Prostate gland (tissue), 2 donors: ENCODE data around the gene STRAP. TPM values are rescaled to one million over a fixed set of nuclear protein-coding genes. Genes with fewer than 3 reads are reported as not detected.
"Not testable (repeated sequence)": the region's sequence is repeated elsewhere in the genome, so short reads cannot be mapped to it uniquely, and the experiment has no call there.

Experiments used
- DNase-seq: peaks from one replicate; pipeline ENCODE4 v3.0.0-alpha.2; 2019; ENCODE audit warnings: low spot score
- H3K27ac ChIP-seq, 2 donors: fragments of 200-600 bp; sonication (generic); 2 replicates each; pipeline ENCODE4 v1.5.1; 2017 to 2019
- H3K27me3 ChIP-seq: fragments of 200-600 bp; sonication (generic); replicated peaks from 2 replicates; pipeline ENCODE4 v1.5.1; 2019; ENCODE audit not compliant: insufficient read depth
- H3K36me3 ChIP-seq, 2 donors: fragments of 200-600 bp; sonication (generic); 1 replicate in 1 of 2; 2 replicates in 1 of 2; pipeline versions ENCODE4 v1.5.1 to v1.8.1; 2017 to 2019
- H3K4me1 ChIP-seq: fragments of 200-600 bp; sonication (generic); replicated peaks from 2 replicates; pipeline ENCODE4 v1.5.1; 2019
- H3K4me3 ChIP-seq, 2 donors: fragments of 200-600 bp; sonication (generic); 2 replicates each; pipeline ENCODE4 v1.5.1; 2017 to 2019
- H3K9me3 ChIP-seq: fragments of 200-600 bp; sonication (generic); 2 replicates; pipeline ENCODE4 v1.5.1; 2017
- CTCF ChIP-seq, 4 experiments: fragments of 200-600 bp in 2 of 4; fragments of 450-650 bp in 2 of 4; sonication (generic) in 2 of 4; IDR thresholded peaks; 1 replicate in 3 of 4; 2 replicates in 1 of 4; pipeline ENCODE4 v1.5.1; 2016 to 2019; ENCODE audit warnings: antibody characterized with exemption in 4 of 4, mild to moderate bottlenecking in 2 of 4, moderate library complexity in 2 of 4
- POLR2A ChIP-seq: fragments of 450-650 bp; IDR thresholded peaks from one replicate; pipeline ENCODE4 v1.6.1; 2016; ENCODE audit warnings: antibody characterized with exemption, mild to moderate bottlenecking
- POLR2AphosphoS5 ChIP-seq: sonication (generic); formaldehyde crosslinking; IDR thresholded peaks from one replicate; pipeline ENCODE4 v1.6.1; 2017; ENCODE audit warnings: antibody characterized with exemption
- WGBS: methylation state at CpG from one replicate; pipeline ENCODE4 v1.1.5; 2018; 5-methylcytosine and 5-hydroxymethylcytosine counted together
- intact Hi-C: fragments of 100-400 bp; cut with DNase I; formaldehyde crosslinking; loops from one replicate; pipeline ENCODE4 v1.14.2; 2022
- total RNA-seq, 2 donors: library from RNA; depleted of rRNA; stranded (reverse); fragments of >200 nt; gene quantifications; one replicate each; pipeline ENCODE4 v1.1.0, GENCODE V29; 2016

Gene STRAP
- total RNA-seq, 2 donors from 2014 or later, result 58.4 to 74.2 TPM

GRCh38 chr12:15899282-15899870, 17.2 kb downstream of the STRAP start:
- Histone ChIP-seq H3K36me3 (no peaks in the 10 kb centered on the region), H3K4me3 (no peak overlapping the region), H3K27ac (no peak overlapping the region), H3K27me3 (no peaks in the 10 kb centered on the region), H3K9me3 (no peaks in the 10 kb centered on the region), H3K4me1 (no peaks in the 10 kb centered on the region)
- TF ChIP-seq POLR2A, result no peak
- TF ChIP-seq POLR2AphosphoS5, result no peak
- TF ChIP-seq CTCF (IDR thresholded peaks at IDR 0.05), result peak in 3 of 4 experiments; percentile 49 to 64 (median 62)
- intact Hi-C loops, result no loop called here
- no peak for DNase-seq

- Histone ChIP-seq H3K27me3 (no peaks in the 10 kb centered on the region), H3K27ac (no peak overlapping the region), H3K9me3 (no peaks in the 10 kb centered on the region), H3K36me3 (no peaks in the 10 kb centered on the region), H3K4me1 (no peaks in the 10 kb centered on the region), H3K4me3 (no peak overlapping the region)
- TF ChIP-seq POLR2A, result no peak
- TF ChIP-seq CTCF (IDR thresholded peaks at IDR 0.05), result no peak
- no peak for TF ChIP-seq POLR2AphosphoS5
- intact Hi-C loops, result no loop called here
- DNase-seq, result no peak
- whole genome bisulfite sequencing, result 93% methylated on average over 5 of the region's 5 CpGs
Measured at GRCh38 chr12:15904378-15904920, 22.3 kb downstream of the STRAP start.

GRCh38 chr12:15910468-15910863, 28.3 kb downstream of the STRAP start:
- no peak for DNase-seq
- H3K27me3 ChIP-seq, result no peaks in the 10 kb centered on the region
- TF ChIP-seq POLR2A (no peak), CTCF (IDR thresholded peaks at IDR 0.05) (no peak), POLR2AphosphoS5 (no peak)
- H3K4me3 ChIP-seq, result no peak overlapping the region
- no peaks in the 10 kb centered on the region for H3K9me3 ChIP-seq
- H3K27ac ChIP-seq, result peak overlapping the region; percentile 91
- intact Hi-C loops, result no loop called here
- H3K36me3 ChIP-seq, result no peaks in the 10 kb centered on the region
- H3K4me1 ChIP-seq, result no peaks in the 10 kb centered on the region
- WGBS, result 73% methylated on average over 5 of the region's 5 CpGs

- intact Hi-C loops, result no loop called here
- Histone ChIP-seq H3K27me3 (no peaks in the 10 kb centered on the region), H3K9me3 (no peaks in the 10 kb centered on the region), H3K36me3 (no peaks in the 10 kb centered on the region), H3K27ac (peak within 1 kb of the TSS; percentile 91), H3K4me3 (peak within 1 kb of the TSS; percentile 62 to 66), H3K4me1 (no peaks in the 10 kb centered on the region)
- peak; percentile 74 for DNase-seq
- under 1% methylated on average over 54 of the region's 59 CpGs for WGBS
- TF ChIP-seq POLR2A (peak; percentile 86), POLR2AphosphoS5 (no peak), CTCF (IDR thresholded peaks at IDR 0.05) (peak in 2 of 4 experiments; percentile 25 to 41)
Measured at GRCh38 chr12:15910864-15911721, 28.9 kb downstream of the STRAP start, which contains the start of gene DERA. Gene DERA (plus strand): TSS chr12:15911332. CDS start chr12:15911384, 52 bp downstream.

GRCh38 chr12:15911931-15912330, 29.7 kb downstream of the STRAP start:
- H3K36me3 ChIP-seq, intact Hi-C loops, DNase-seq, H3K9me3 ChIP-seq, H3K4me1 ChIP-seq, H3K27me3 ChIP-seq: not testable (repeated sequence)
- WGBS, result 9% methylated on average over 5 of the region's 5 CpGs
- H3K27ac ChIP-seq, result peak overlapping the region; percentile 91
- H3K4me3 ChIP-seq, result peak overlapping the region; percentile 62 to 66

GRCh38 chr12:15914131-15914530, 31.9 kb downstream of the STRAP start:
- H3K27me3 ChIP-seq, H3K9me3 ChIP-seq, intact Hi-C loops, H3K36me3 ChIP-seq, DNase-seq, H3K4me3 ChIP-seq, H3K4me1 ChIP-seq, H3K27ac ChIP-seq: not testable (repeated sequence)
- WGBS, result 91% methylated on average over 5 of the region's 5 CpGs
